ENCODE results near the gene AIFM2.
"Not testable (repeated sequence)": the region's sequence is repeated elsewhere in the genome, so short reads cannot be mapped to it uniquely, and the experiment has no call there.

Gene AIFM2

GRCh38 chr10:70121281-70121949 is 11.2 kb downstream of the AIFM2 start:
- no peak for DNase-seq

DNA sequence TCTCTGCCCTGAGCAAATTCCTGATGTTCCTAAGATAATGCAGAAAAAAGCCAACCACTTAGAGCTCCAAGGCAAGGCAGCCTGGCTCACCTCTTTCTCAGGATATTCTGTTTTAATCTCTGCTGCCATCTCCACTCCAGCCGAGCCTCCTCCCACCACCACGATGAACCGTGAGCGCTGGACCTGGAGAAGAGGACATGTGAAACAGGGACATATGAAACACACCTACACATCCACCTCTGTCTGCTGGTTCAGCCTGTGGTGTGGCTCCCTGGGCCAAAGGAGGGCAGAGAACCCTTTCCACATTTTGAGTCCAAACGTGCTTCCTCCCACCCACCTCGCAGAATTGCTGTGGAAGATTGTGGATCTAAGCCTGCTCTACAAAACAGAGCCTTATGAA is 12.2 kb downstream of the AIFM2 start:
- DNase-seq = no peak

- no peak for DNase-seq
These were observed 13.0 kb downstream of the AIFM2 start for GRCh38 chr10:70119623-70120022.

- no peak for DNase-seq
These were observed 13.4 kb downstream of the AIFM2 start for GRCh38 chr10:70119197-70119596.

- DNase-seq = no peak
These were observed 14.4 kb downstream of the AIFM2 start for GRCh38 chr10:70118196-70118595.

DNA sequence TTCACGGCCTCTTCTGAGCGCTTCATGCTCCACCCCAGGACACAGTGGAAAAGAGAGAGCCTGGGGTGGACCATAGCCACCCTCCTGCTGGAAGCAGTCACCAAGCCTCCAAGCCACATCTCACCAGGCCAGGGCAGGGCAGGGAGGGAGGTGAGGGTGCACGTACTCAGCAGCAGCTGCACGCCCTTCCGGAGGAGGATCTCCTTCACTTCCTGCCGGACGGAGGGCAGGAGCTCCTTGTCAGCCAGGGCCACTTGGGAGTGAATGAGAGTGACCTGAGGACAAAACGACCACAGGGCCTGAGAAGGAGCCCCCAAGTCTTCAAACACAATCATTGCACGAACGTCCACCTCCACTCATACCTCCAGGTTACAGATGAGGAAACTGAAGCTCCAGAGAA is 15.0 kb downstream of the AIFM2 start:
- no peak for DNase-seq

- DNase-seq = no peak
These were observed 16.5 kb downstream of the AIFM2 start for GRCh38 chr10:70115948-70116682.

GRCh38 chr10:70114902-70115301 is 17.7 kb downstream of the AIFM2 start:
- DNase-seq = no peak

DNA sequence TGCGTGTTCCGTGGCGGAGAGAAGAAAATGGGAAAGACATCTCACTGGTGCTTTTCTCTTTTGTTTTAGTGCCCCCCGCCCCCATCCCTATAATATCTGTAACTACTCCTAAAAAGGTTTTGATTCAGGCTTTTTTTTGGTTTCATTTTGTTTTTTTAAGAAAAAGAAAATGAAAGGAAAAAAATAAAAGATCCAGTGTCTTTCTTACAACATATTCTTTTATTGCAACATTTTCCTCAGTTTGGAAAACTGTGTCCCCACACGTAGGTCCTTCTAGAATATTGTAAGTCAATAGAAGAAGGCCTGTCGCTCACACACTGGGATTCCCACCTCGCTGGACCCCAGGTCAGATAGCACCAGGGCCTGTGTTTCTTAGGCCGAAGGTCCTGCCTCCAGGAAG is 20.6 kb downstream of the AIFM2 start:
- DNase-seq = no peak

DNA sequence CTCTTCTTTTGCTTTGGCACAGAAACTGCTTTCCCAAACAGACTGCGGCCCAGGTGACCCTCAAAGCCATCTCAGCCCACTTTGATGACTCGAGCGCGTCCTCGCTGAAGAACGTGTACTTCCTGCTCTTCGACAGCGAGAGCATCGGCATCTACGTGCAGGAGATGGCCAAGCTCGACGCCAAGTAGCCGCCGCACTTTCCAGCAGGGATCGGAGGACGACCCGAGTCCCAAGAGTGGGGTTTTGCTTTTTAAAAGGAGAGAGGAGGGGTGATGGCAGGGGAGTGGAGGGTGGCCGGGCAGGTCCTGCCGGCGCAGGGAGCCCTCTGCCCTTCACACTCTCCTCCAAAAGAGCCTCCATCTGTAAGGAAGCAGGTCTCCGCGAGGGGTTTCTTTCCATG is 21.1 kb downstream of the AIFM2 start:
- no peak for DNase-seq

- no peak for DNase-seq
These were observed 23.4 kb downstream of the AIFM2 start for GRCh38 chr10:70109064-70109729.

GRCh38 chr10:70106958-70107791 is 25.4 kb downstream of the AIFM2 start:
- DNase-seq = no peak

GRCh38 chr10:70101668-70102067 is 31.0 kb downstream of the AIFM2 start:
- no peak for DNase-seq

- DNase-seq = not testable (repeated sequence)
These were observed 31.5 kb downstream of the AIFM2 start for GRCh38 chr10:70101068-70101562.

DNA sequence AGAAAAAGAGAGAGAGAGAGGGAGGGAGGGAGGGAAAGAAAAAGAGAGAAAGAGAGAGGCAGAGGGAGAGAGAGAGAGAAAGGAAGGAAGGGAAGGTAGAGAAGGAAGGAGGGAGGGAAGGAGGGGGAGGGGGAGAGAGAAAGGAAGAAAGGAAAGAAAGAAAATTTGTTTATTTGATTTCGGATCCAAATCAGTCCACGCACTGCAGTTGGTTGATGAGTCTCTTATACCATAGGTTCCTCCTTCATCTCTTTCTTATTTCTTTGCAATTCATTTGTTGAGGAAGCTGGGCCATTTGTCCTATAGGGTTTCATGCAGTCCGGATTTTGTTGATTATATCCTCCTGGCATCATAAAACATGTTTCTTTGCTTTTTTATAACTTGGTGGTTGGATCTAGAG is 34.4 kb downstream of the AIFM2 start:
- DNase-seq = no peak

DNA sequence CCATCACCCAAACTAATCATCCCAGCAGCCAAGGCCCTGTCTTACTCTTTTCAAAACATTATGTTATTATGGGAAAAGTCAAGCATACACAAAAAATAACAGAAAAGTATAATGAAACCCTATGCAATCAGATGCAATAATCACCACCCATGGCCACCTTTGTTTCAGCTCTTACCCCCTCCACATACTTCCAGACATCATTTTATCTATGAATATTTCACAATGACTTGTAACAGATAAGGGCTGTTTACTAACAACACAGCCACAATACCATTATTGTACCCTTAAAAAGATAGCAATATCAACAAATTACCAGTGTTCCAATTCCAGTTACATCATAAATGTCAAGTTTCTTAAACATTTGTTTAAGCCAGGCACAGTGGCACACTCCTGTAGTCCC is 35.2 kb downstream of the AIFM2 start:
- no peak for DNase-seq

GRCh38 chr10:70096705-70097420 is 35.8 kb downstream of the AIFM2 start:
- no peak for DNase-seq

DNA sequence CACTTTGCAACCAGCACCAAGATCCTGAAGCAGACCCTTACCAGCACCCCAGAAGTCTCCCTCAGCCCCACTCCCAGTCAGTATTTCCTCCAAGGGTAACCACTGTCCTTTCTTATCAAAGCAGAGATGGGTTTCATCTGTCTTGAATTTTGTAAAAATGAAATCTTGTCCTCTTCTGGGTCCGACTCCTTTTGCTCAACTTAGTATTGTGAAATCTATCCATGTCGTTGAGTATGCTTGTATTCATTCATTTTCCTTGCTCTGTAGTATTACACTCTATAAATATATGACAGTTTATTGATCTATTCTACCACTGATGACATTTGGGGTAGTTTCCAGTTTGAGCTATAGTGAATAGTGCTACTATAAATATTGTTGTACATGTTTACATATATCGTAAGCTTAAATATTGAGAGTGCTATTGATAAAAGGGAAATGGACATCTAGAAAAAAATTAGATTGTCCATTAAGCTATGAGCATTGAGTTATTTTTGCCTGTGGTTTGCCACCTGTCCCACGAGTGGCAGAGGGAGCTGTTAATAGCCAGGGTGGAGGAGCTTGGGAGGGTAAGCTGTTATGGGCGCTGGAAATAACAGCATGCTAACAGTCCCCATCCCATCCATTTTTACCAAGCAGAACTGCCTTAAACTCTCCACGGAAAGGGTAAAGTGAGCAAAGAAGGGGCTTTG is 36.5 kb downstream of the AIFM2 start:
- DNase-seq = no peak

DNA sequence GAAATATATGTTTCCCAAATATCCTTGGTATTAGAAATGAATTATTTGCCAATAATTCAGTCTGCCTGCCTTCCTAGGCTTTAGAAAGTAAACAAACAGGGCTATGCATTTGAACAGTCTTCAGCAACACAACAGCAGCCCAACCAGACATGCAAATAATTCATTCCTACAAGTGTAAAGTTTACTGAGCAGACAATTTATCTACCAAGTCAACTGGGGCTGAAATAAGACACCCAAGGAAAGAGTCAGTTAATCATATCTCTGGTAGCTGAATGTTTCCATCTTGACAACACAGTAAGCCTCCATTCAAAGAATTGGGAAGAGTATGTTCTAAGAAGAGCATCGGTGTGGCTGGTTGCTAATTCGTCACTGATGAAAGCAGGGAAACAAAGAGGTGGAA is 38.4 kb downstream of the AIFM2 start:
- DNase-seq = no peak

DNA sequence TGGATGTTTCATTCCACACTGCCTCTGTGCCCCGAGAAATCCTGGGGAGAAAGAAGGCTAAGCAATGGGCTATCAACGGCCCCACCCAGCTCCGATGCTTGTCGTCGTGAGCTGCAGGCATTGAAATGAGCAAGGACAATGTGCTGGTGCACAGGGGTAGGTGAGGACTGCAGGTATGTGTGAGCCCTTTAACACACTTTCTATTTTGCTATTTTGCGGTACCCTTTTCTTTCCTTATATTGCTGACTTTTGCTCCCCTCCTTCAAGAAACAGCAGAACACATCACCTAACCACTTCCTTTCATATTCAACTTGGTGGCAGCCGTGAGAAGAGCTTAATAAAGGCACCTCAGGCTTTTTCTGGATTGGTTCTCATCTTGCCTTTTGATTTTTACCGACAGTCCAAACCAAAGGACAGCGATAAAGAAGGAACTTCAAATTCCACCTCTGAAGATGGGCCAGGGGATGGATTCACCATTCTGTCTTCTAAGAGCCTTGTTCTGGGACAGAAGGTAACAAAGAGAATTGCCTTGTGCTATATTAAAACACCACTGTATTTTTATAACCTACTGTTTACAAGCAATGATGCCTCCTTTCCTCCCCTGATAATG is 39.2 kb downstream of the AIFM2 start:
- no peak for DNase-seq

- DNase-seq = no peak
These were observed 40.3 kb downstream of the AIFM2 start for GRCh38 chr10:70092389-70092718.
